ENCODE results near the gene PSEN2. TPM values are rescaled to one million over a fixed set of nuclear protein-coding genes. Genes with fewer than 3 reads are reported as not detected.
"Not testable (repeated sequence)": the region's sequence is repeated elsewhere in the genome, so short reads cannot be mapped to it uniquely, and the experiment has no call there.

The PSEN2 gene
- total RNA-seq, 2 donors from 2014 or later, result 16.6 to 18.1 TPM

- Histone ChIP-seq H3K27ac (no peak overlapping the region), H3K9ac (ENCODE audit: low read depth in 2 of 2, low read length in 2 of 2) (no peak overlapping the region), H3K4me3 (no peak overlapping the region), H3K36me3 (no peaks in the 10 kb centered on the region), H3K27me3 (no peaks in the 10 kb centered on the region), H3K4me1 (no peaks in the 10 kb centered on the region), H3K9me3 (no peaks in the 10 kb centered on the region)
- DNase-seq, result no peak
- TF ChIP-seq, protein P1, sequence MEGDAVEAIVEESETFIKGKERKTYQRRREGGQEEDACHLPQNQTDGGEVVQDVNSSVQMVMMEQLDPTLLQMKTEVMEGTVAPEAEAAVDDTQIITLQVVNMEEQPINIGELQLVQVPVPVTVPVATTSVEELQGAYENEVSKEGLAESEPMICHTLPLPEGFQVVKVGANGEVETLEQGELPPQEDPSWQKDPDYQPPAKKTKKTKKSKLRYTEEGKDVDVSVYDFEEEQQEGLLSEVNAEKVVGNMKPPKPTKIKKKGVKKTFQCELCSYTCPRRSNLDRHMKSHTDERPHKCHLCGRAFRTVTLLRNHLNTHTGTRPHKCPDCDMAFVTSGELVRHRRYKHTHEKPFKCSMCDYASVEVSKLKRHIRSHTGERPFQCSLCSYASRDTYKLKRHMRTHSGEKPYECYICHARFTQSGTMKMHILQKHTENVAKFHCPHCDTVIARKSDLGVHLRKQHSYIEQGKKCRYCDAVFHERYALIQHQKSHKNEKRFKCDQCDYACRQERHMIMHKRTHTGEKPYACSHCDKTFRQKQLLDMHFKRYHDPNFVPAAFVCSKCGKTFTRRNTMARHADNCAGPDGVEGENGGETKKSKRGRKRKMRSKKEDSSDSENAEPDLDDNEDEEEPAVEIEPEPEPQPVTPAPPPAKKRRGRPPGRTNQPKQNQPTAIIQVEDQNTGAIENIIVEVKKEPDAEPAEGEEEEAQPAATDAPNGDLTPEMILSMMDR (IDR thresholded peaks at IDR 0.05), result no peak
- intact Hi-C loops (cut with DNase I), result no loop called here
Measured at GRCh38 chr1:226846786-226847185, 23.6 kb upstream of the PSEN2 start.

DNA sequence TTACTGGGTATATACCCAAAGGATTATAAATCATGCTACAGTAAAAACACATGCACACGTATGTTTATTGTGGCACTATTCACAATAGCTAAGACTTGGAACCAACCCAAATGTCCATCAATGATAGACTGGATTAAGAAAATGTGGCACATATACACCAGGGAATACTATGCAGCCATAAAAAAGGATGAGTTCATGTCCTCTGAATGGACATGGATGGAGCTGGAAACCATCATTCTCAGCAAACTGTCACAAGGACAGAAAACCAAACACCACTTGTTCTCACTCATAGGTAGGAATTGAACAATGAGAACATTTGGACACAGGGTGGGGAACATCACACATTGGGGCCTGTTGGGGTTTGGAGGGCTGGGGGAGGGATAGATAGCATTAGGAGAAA, 15.9 kb upstream of the PSEN2 start:
- H3K27me3 ChIP-seq; H3K9ac ChIP-seq (ENCODE audit: low read depth in 2 of 2, low read length in 2 of 2); H3K9me3 ChIP-seq; H3K4me1 ChIP-seq; H3K36me3 ChIP-seq; H3K4me3 ChIP-seq; DNase-seq; H3K27ac ChIP-seq; intact Hi-C loops (cut with DNase I): not testable (repeated sequence)

- H3K27ac ChIP-seq, result no peak overlapping the region
- no peaks in the 10 kb centered on the region for H3K9me3 ChIP-seq
- no peak overlapping the region for H3K9ac ChIP-seq (ENCODE audit: low read depth in 2 of 2, low read length in 2 of 2)
- TF ChIP-seq, protein P1 (IDR thresholded peaks at IDR 0.05), result no peak
- no peak overlapping the region for H3K4me3 ChIP-seq
- no peaks in the 10 kb centered on the region for H3K4me1 ChIP-seq
- H3K36me3 ChIP-seq, result no peaks in the 10 kb centered on the region
- intact Hi-C loops (cut with DNase I), result no loop called here
- DNase-seq, result no peak
- H3K27me3 ChIP-seq, result no peaks in the 10 kb centered on the region
Measured at GRCh38 chr1:226862890-226863289, 7.5 kb upstream of the PSEN2 start.

GRCh38 chr1:226863446-226863845, 7.0 kb upstream of the PSEN2 start:
- intact Hi-C loops (cut with DNase I), result no loop called here
- DNase-seq, result no peak
- Histone ChIP-seq H3K27me3 (no peaks in the 10 kb centered on the region), H3K9ac (ENCODE audit: low read depth in 2 of 2, low read length in 2 of 2) (no peak overlapping the region), H3K4me1 (no peaks in the 10 kb centered on the region), H3K36me3 (no peaks in the 10 kb centered on the region), H3K4me3 (no peak overlapping the region), H3K27ac (no peak overlapping the region), H3K9me3 (no peaks in the 10 kb centered on the region)
- TF ChIP-seq, protein P1 (IDR thresholded peaks at IDR 0.05), result no peak

GRCh38 chr1:226864311-226864710, 6.1 kb upstream of the PSEN2 start:
- no peaks in the 10 kb centered on the region for H3K4me1 ChIP-seq
- no peak for DNase-seq
- no peaks in the 10 kb centered on the region for H3K36me3 ChIP-seq
- no peak overlapping the region for H3K4me3 ChIP-seq
- H3K27me3 ChIP-seq, result no peaks in the 10 kb centered on the region
- no peak overlapping the region for H3K27ac ChIP-seq
- intact Hi-C loops (cut with DNase I), result no loop called here
- TF ChIP-seq, protein P1 (IDR thresholded peaks at IDR 0.05), result no peak
- no peaks in the 10 kb centered on the region for H3K9me3 ChIP-seq
- no peak overlapping the region for H3K9ac ChIP-seq (ENCODE audit: low read depth in 2 of 2, low read length in 2 of 2)

DNA sequence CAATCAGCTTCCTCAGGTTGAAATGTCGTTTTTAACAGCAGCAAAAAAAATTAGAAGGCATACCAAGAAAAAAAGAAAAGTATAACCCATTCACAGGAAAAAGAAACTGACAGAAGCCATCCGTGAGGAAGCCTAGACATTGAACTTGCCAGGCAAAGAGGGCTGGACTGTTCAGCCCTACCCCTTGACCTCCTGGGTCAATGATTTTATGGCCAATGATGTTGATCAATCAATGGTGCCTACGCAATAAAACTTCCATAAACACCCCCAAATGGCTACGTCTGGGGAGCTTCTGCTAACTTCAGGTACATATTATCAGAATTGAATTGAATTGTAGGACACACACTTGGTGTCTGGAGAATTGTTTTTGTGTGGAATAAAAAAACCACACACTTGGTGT, 4.8 kb upstream of the PSEN2 start:
- Histone ChIP-seq H3K9me3 (no peaks in the 10 kb centered on the region), H3K4me1 (no peaks in the 10 kb centered on the region), H3K27me3 (no peaks in the 10 kb centered on the region), H3K9ac (ENCODE audit: low read depth in 2 of 2, low read length in 2 of 2) (no peak overlapping the region), H3K4me3 (no peak overlapping the region), H3K27ac (no peak overlapping the region), H3K36me3 (no peaks in the 10 kb centered on the region)
- TF ChIP-seq, protein P1 (IDR thresholded peaks at IDR 0.05), result no peak
- no peak for DNase-seq
- intact Hi-C loops (cut with DNase I), result no loop called here
